T-helper 2 cell treated with Interferon-gamma antibody and Interleukin-4, amounts not matched to agents 100 ng/mL and 5 ng/mL, for 36 hours (primary cell): ENCODE measurements around the gene ARHGAP26. TPM values are rescaled to one million over a fixed set of nuclear protein-coding genes. Genes with fewer than 3 reads are reported as not detected.

ENCODE experiments used
- intact Hi-C: fragments of 100-400 bp; cut with micrococcal nuclease; formaldehyde crosslinking; loops from one replicate; pipeline ENCODE4 v1.15.1; 2023
- total RNA-seq: library from RNA; stranded (reverse); gene quantifications from 2 replicates; pipeline ENCODE4 v1.2.3, GENCODE V29; 2022

ARHGAP26 gene
- total RNA-seq, 1 donor from 2014 or later, result 24.7 TPM

DNA sequence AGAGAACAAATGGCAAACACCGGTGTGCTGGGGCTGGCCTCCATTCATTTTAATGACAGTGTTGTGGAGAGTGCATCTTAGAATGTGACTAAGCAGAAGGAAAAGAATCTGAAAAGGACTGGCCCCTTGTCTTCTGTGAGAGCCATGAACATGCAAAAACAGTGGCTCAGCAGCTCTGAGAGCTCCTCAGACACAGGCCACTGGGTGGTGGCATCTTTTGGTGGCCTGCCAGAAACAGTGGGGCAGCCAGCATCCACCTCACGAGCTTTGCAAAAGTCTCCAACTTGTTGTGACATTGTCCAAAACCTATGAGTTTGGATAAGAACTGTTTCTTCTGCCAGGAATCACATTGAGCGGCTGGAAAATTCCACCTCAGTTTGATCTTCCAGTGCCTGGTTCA lies 399.9 kb downstream of the ARHGAP26 start:
- intact Hi-C loops, result no loop called here

DNA sequence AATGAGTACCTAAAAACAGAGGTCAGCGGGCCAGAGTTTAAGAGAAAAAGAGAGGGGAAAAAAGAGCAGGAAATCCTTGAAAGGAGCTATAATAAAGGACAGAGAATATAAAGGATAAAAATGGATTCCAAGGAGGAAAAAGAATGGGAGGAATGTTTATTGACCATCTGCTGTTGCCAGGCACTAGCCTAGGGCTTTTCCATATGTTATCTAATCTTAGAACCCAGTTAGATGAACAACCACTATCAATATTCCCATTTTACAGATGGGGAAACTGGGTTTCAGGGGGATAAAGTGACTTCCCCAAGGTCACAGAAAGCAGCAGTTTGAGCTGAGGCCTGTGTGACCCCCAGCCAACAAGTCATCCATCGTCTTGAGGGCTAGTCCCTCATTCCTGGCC lies 400.8 kb downstream of the ARHGAP26 start:
- intact Hi-C loops, result no loop called here

DNA sequence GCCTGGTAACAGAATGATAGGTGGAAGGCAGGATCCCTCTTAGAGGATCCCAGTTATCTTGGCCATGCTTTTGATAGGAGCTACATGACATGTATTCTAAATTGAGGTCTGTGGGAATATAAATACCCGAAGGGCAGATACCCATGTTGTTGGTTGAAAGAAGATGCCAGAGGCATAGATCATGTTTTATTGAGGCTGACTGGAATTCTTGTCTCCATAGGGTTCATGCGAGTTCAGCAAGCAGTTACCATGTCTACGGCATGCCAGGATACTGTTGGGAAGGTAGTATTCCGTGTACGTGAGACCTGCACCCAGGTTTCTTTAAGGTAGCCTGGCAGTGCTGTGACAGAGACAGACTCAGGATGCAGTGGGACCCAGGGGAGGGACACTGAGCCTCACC lies 402.6 kb downstream of the ARHGAP26 start:
- intact Hi-C loops, result no loop called here

- intact Hi-C loops, result no loop called here
These were observed 403.1 kb downstream of the ARHGAP26 start for GRCh38 chr5:143173139-143173889.

DNA sequence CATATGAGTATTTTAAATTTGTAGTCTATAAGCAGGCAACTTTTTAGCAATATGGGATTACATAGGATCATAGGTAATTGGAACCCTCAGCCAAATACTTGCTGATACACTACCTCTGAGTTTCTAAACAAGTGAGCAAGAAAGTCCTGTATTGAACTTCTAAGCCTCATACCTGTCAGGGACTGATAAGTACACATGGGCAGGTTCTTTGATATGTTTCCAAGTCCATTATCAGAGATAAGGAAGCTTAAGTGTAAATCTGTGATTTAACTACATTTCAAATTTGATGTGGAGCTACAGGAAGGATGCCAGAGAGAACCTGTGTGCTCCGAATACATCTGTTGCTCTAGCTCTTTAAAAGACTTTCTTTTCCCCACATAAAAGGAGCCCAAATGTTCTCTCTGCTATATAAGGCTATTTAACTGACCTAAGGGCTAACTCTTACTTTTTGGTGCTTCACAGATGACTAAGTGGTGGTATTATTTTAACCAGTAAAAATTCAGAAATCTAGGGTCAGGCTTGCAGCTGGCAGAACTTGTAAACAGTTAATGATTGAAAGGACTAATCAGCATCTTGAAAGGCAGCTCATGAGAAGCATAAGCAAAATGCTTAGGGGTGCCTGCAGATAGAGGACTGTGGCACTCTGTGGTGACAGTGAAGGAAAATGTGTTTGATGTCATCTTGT lies 404.7 kb downstream of the ARHGAP26 start:
- intact Hi-C loops, result no loop called here

DNA sequence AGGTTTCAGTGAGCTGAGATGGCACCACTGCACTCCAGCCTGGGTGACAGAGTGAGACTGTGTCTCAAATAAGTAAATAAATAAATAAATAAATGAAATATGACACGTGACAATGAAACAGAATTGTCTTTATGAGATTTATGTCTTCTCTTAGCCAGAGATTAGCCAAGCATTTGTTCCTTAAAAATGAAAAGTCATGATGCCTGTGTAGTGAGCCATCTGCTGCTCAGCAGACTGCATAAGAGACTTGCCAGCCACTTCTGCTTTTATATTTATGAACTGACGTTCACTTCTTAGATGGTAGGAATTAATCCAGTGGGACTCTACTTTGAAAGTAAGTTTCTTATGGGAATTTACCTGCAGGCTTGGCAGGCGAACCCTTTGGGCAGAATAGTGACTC lies 405.9 kb downstream of the ARHGAP26 start:
- intact Hi-C loops, result no loop called here

- intact Hi-C loops, result no loop called here
These were observed 407.2 kb downstream of the ARHGAP26 start for GRCh38 chr5:143177263-143177983.

DNA sequence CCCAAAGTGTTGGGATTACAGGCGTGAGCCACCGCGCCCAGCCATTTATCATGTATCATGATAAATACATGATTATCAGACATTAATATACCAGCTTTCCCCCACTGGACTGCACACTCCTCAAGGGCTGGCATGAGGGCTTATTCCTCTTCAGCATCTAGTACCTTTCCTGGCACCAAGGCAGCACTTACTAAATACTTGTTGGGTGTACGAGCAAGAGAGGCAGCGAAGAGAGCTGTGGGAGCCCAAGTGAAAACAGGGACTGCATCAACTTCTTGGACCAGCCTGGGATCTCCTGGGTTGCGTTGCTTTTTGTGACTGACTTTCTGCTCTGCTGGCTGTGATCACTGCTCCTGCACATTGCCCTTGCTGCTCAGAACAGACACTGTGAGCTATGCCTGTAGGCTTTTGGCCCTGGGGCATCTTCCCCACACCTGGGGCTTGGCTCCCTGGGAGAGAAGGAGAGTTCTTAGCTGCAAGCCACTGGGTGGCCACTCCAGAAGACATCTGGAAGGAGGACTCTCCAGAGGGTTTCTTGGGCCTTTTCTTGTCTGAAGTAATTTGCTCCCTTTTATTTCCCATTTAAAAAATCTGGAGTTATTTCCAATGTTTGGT lies 409.1 kb downstream of the ARHGAP26 start:
- intact Hi-C loops, result no loop called here

DNA sequence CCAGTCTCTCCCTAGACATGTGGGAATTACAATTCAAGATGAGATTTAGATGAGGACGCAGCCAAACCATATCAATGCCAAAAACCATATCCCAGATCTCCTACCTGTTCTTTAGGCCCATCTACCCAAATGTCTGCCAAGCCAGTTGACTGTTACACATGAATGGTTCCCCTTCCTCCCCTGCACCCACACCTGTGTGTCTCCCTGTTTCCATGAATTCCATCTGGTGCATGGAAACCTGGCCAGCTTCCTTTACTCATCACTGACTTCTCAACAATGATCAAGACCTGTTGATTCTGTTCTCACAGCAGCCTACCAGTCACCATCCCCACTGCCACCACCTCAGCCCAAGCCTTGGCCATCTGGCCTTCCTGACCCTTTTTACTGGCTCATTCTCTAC lies 410.6 kb downstream of the ARHGAP26 start:
- intact Hi-C loops, result loop anchor here (5.0 kb wide), 2 partner anchors 173 to 222 kb away; partner anchors contain the start of gene NR3C1

DNA sequence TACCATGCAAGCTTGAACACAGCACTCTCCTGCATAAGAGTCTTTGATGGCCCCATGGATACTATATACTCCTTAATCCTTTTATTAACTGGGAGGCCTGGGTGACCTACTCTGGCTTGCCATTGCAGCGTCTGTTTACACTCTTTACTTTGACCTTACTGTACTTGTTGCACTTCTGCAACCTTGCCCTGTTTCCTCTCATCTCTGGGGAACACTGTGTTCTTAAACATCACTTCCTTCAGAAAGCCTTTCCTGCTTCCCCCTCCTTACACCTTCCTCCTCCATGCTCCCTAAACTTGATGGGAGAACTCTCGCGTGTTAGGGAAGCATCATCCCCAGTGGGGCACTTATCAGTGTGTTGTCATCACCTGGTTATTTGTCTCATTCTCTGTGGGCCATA lies 411.0 kb downstream of the ARHGAP26 start:
- intact Hi-C loops, result loop anchor here (5.0 kb wide), 2 partner anchors 174 to 221 kb away; partner anchors contain the start of gene NR3C1

- intact Hi-C loops, result loop anchor here (2.0 to 5.0 kb wide), 3 partner anchors 171 to 220 kb away; partner anchors contain the start of gene NR3C1
These were observed 411.9 kb downstream of the ARHGAP26 start for GRCh38 chr5:143182106-143182505.

DNA sequence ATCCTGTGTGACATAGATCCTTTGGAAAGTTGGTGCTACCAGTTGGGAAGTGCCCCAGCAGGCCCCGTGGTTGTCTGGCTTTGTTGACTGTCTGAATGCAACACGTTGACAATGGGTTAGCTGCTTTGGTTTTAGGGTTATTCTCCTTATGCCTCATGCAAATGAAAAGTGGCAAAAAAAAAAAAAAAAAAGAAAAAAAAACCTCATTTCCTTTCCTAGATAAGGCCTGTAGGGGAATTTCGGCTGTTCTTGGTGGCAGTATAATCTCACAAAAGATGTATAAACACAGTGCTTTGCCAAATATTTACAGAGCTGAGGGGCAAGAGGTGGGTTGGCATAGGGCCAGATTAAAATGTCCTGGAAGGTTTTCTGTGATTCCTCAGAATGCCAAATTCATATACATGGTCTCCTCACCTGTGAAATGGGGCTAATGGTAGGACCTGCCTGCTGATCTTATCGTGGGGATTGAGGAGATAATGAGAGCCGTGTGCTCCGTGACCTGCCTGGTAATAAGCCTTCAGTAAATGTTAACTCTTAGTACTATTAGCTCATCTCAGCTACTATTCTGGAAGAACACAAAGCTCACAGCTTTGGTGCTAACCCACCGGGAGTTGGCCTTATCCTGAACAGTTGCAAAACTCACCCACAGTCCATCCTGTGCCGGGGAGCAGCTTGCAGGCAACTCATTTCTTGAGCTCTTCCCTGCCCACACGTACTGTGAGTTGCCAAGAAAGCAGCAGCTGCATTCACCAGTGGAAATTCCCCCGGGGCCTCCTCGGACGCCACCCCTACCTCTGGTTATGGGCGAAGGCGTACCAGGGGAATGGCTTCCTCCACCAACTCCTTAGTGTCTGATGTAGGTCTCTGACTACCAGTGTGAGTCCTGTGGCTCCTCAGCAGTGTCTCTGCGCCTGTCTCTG lies 413.0 kb downstream of the ARHGAP26 start:
- intact Hi-C loops, result loop anchor here (1.0 to 5.0 kb wide), 4 partner anchors 39 to 219 kb away; partner anchors contain the start of gene NR3C1

- intact Hi-C loops, result loop anchor here (1.0 to 5.0 kb wide), 4 partner anchors 38 to 218 kb away; partner anchors contain the start of gene NR3C1
These were observed 413.8 kb downstream of the ARHGAP26 start for GRCh38 chr5:143183989-143184388.

GRCh38 chr5:143186623-143187022 lies 416.4 kb downstream of the ARHGAP26 start:
- intact Hi-C loops, result loop anchor here (5.0 kb wide), 1 partner anchor 641 kb away; no protein-coding TSS in a partner anchor

DNA sequence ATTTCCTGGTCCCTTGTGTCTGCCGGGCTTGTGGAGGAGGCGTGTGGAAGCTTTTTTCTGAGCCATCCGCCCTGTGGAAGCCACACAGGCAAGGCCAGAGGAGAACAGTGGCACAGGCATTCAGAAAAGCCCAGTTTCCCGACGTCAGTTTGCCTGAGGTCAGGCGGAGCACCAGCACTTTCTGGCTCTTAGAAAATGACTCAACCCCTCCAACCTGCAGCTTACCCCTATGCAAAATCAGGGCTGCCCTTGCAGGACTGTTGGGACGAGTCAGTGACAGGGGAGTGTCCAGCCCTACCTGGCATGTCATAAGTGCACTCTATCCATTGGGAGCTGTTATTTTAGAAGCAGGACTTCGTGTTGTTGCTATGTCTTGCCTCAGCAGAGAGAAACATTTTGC lies 417.3 kb downstream of the ARHGAP26 start:
- intact Hi-C loops, result loop anchor here (5.0 kb wide), 1 partner anchor 640 kb away; no protein-coding TSS in a partner anchor

GRCh38 chr5:143188083-143188482 lies 417.9 kb downstream of the ARHGAP26 start:
- intact Hi-C loops, result loop anchor here (5.0 kb wide), 1 partner anchor 639 kb away; no protein-coding TSS in a partner anchor

DNA sequence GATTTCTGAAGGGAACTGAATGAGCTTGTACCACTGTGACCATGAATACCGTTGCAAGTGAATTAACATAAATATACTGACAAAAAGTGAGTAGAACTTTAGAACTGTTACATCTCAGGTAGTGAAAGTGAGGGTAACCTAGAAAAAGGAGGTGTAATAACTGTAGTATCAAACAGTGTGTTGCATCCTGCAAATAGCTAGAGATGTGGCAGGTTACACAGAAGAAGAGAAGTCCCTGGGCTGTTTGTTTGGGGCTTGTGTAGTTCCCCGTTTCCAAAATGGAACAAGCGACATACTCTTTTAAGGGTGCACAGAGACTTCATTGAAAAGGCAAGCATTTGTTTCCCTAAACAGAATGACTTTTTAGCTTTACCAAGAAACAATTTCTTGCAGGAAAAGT lies 418.5 kb downstream of the ARHGAP26 start:
- intact Hi-C loops, result loop anchor here (5.0 kb wide), 1 partner anchor 639 kb away; no protein-coding TSS in a partner anchor

DNA sequence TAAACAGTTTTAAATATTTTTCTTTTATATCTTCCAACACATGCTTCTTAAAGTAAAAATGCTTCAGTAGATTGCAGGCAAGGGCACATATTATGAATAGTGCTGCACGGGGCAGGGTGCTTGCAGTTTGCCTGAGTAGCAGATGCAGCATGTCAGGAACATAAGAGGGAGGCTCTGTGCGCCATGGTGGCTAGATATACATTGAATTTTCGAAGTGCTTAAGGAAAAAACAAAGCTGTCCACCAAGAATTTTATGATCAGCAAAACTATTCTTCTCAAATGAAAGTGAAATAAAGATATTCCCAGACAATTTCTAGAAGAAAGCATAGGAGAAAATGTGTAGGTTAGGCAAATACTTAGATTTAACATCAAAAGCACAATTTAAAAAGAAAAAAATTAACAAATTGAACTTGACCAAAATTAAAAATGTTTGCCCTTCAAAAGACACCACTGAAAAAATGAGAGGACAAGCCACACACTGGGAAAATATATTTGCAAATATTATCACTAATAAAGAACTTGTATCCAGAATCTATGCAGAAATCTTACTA lies 420.2 kb downstream of the ARHGAP26 start:
- intact Hi-C loops, result loop anchor here (10.0 kb wide), 1 partner anchor 134 kb away; no protein-coding TSS in a partner anchor

DNA sequence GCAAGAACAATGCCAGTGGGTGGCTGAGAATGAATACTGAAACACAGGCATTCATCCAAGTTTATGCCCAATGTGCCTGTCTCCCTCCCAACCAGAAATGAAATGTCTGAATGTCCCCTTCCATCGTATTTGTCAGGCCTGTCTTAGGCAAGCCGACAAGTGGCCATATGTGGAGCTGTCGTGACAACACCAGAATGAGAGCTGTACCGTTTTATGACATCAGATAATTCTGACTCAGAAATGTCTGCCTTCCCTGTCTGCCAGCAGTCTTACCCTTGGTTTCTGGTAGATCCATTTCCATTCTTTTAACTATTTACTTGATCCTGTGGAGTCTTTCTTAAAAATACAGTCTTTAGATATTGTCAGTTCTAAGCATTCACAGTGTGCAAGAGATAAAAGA lies 421.5 kb downstream of the ARHGAP26 start:
- intact Hi-C loops, result loop anchor here (10.0 kb wide), 1 partner anchor 133 kb away; no protein-coding TSS in a partner anchor
